Lower leg skin (tissue), 3 donors: ENCODE data around the gene MALSU1.

Source experiments
- POLR2A ChIP-seq, 2 donors: fragments of 450-650 bp; IDR thresholded peaks; one replicate each; pipeline ENCODE4 v1.6.1; 2016 to 2017; ENCODE audit warnings: antibody characterized with exemption in 2 of 2, mild to moderate bottlenecking in 1 of 2, moderate library complexity in 1 of 2
- TF ChIP-seq, protein P1 (sequence below), 3 donors: fragments of 450-650 bp; IDR thresholded peaks; one replicate each; pipeline ENCODE4 v1.5.1; 2016; ENCODE audit warnings: antibody characterized with exemption in 3 of 3, mild to moderate bottlenecking in 3 of 3, moderate library complexity in 2 of 3

DNA sequence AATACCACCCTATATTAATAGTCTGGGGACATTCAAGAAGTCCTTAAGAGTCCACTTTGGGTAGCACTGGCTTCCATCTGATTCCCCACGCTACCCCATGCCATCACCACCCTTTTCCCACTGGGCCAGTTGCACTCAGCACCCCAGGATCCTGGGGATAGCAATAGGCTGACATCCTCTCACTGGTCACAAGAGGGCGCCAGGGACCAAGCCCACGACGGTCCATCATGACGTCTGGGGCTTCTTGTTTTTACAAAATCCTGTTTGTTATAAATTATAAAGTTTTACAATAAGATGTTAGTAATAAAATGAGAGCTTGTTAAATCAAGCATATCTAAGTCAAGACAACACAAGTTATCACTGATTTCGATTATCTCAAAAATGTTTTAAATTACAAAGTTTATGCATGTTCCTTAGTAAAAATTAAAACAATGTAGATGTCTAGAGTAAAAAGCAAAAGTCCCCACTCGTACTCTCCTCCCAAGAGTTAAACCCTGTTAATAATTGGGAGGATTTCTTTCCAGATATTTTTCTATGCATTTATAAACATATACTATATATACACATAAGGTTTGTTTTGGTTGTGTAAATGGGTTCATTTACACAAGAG, 37.2 kb upstream of the MALSU1 start:
- TF ChIP-seq, protein P1, sequence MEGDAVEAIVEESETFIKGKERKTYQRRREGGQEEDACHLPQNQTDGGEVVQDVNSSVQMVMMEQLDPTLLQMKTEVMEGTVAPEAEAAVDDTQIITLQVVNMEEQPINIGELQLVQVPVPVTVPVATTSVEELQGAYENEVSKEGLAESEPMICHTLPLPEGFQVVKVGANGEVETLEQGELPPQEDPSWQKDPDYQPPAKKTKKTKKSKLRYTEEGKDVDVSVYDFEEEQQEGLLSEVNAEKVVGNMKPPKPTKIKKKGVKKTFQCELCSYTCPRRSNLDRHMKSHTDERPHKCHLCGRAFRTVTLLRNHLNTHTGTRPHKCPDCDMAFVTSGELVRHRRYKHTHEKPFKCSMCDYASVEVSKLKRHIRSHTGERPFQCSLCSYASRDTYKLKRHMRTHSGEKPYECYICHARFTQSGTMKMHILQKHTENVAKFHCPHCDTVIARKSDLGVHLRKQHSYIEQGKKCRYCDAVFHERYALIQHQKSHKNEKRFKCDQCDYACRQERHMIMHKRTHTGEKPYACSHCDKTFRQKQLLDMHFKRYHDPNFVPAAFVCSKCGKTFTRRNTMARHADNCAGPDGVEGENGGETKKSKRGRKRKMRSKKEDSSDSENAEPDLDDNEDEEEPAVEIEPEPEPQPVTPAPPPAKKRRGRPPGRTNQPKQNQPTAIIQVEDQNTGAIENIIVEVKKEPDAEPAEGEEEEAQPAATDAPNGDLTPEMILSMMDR (IDR thresholded peaks at IDR 0.05): no peak
- TF ChIP-seq POLR2A (IDR thresholded peaks at IDR 0.05): no peak
